ENCODE data around the gene GPR18.
A peak's percentile ranks its signal among the peaks of the same experiment; 100 is the strongest.

Gene GPR18

DNA sequence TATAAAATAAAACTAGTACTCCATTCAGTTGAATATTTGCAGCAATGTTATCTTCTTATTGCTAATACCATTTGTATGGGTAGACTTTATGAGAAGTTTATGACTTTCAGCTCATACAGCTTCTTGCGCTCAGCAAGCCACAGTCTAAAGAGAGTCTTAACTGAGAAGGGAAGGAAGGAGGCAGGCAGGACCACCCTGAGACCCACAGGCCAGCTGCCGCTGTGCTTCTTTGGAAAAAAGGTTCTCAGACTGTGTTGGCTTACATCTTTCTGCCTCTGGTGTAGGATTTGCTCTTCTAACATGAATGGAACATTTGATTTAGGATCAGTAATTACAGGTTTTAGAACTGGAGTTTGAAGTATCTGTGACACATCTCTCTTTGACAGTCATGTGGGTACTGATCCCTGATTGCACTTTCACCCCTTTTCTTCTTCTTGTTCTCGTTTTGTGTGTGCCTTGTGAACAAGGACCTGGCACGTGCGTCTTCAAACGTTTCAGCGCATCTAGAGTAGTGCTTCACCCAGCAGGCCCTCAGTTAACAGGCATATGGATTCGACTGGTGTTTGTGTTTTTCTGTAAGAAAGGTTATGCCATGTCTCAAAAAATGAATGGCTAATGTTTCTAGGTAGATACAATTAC is 7.1 kb upstream of the GPR18 start:
- DNase-seq (ENCODE audit: low read depth) = no peak
- H3K4me3 ChIP-seq (ENCODE audit: low read depth, low read length) = no peak overlapping the region
- TF ChIP-seq, protein P1, sequence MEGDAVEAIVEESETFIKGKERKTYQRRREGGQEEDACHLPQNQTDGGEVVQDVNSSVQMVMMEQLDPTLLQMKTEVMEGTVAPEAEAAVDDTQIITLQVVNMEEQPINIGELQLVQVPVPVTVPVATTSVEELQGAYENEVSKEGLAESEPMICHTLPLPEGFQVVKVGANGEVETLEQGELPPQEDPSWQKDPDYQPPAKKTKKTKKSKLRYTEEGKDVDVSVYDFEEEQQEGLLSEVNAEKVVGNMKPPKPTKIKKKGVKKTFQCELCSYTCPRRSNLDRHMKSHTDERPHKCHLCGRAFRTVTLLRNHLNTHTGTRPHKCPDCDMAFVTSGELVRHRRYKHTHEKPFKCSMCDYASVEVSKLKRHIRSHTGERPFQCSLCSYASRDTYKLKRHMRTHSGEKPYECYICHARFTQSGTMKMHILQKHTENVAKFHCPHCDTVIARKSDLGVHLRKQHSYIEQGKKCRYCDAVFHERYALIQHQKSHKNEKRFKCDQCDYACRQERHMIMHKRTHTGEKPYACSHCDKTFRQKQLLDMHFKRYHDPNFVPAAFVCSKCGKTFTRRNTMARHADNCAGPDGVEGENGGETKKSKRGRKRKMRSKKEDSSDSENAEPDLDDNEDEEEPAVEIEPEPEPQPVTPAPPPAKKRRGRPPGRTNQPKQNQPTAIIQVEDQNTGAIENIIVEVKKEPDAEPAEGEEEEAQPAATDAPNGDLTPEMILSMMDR (IDR thresholded peaks at IDR 0.05; ENCODE audit: insufficient read depth, low read depth, low read length, missing control alignments) = no peak

DNA sequence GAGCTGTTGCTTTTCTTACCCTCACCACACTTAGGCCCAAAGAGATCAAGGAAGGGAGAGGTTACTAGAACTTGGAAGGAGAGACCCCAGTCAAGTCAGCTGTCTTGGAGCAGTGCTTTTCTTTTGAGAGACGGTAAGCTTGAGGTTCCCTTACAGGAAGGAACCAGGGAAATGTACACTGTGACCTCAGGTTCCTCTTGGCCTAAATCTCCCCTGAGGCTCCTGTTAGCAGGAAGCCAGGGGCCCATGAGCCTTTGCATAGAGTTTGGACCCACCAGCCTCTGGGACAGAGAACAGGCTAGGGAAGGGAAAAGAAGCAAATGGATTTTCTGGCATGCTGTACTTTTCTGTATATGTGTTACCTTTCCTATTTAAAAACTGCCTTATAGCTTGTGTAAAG is 5.9 kb upstream of the GPR18 start:
- TF ChIP-seq, protein P1 (IDR thresholded peaks at IDR 0.05; ENCODE audit: insufficient read depth, low read depth, low read length, missing control alignments) = no peak
- no peak overlapping the region for H3K4me3 ChIP-seq (ENCODE audit: low read depth, low read length)
- no peak for DNase-seq (ENCODE audit: low read depth)

DNA sequence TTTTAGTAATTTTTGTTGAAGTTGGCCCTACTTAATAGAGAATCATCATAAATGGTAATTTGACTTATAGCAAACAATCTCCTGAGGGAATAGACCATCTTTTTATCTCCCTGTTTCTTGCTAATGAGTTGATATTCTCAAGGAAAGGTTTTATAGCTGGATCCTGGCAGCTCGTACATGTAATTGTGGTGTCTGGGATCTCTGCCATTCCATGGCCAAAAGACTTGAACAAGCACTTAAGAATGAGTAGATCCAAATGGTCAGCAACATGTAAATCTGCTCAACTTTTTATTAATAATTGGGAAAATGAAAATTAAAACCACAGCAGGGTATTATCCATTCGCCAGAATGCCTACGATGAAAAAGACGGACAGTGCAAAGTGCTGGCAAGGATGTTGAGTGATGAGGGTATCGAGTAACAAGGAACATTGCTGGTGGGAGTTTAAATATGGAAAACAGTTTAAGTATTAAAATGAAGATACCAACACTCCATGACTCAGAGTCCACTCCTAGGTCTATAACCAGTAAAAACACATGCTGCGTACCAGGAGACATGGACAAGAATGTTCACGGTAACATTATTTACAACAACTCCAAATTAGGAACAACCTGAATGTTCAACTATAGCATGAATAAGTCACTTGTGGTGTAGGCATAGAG is 5.1 kb upstream of the GPR18 start:
- DNase-seq (ENCODE audit: low read depth) = no peak
- H3K4me3 ChIP-seq (ENCODE audit: low read depth, low read length) = no peak overlapping the region
- TF ChIP-seq, protein P1 (IDR thresholded peaks at IDR 0.05; ENCODE audit: insufficient read depth, low read depth, low read length, missing control alignments) = no peak

DNA sequence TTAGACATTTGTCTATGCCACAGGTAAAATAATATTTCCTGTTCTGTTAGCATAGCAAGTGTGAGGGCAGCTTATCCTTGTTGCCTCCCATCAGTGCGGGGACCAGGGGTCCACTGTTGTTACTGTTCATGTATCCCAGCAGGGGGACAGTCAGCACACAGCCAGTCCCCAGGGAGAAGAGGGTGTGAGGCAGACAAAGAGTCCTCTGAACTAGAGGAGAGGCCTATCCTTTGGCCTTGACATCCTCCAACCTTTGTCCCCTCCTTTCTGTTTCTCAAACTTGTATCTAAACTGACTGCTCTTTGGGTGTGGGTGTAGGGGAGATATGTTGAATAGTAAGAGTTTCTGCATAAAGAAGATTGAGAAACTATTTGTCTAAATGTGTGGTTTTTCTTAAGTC is 2.9 kb upstream of the GPR18 start:
- H3K4me3 ChIP-seq (ENCODE audit: low read depth, low read length) = no peak overlapping the region
- DNase-seq (ENCODE audit: low read depth) = no peak
- TF ChIP-seq, protein P1 (IDR thresholded peaks at IDR 0.05; ENCODE audit: insufficient read depth, low read depth, low read length, missing control alignments) = no peak

DNA sequence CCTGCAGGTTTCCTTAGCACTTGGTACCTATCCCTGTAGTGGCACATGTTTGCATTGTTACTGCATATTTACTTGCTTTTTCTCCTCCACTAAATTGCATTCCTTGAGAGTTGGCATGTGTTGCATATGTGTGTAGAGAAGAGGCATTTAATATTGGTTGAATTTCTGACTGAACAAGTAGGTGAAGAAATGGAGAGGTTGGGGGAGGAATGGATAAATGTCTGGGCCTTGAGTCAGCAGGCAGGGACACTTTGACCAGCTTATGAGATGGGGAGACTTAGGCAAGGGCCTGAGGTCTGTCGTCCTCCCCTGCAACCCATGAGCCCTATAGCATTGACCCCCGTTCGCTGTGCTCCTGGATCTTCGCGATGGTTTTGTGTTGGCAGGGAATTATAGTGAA is 2.0 kb upstream of the GPR18 start:
- no peak overlapping the region for H3K4me3 ChIP-seq (ENCODE audit: low read depth, low read length)
- TF ChIP-seq, protein P1 (IDR thresholded peaks at IDR 0.05; ENCODE audit: insufficient read depth, low read depth, low read length, missing control alignments) = no peak
- no peak for DNase-seq (ENCODE audit: low read depth)

DNA sequence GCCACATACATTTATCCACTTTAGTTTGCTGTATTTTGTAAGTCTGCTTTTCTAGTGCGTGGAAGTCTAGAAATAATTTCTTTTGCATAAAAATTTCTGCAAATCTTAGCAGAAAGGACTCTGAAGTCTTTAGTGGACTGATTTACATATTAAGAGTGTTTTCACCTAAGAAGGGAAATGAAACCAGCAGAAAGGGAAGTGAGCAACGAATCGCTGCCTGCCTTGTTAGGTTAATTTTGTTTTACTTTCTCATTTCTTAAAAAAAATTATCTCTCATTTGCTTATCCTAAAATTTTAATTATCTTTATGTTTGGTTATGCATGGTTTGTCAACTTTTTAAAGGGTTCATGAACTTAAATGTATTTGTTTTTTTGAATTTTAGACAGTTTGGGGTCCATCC is 767 bp upstream of the GPR18 start:
- H3K4me3 ChIP-seq (ENCODE audit: low read depth, low read length) = no peak overlapping the region
- DNase-seq (ENCODE audit: low read depth) = peak; percentile 70
- TF ChIP-seq, protein P1 (IDR thresholded peaks at IDR 0.05; ENCODE audit: insufficient read depth, low read depth, low read length, missing control alignments) = no peak

DNA sequence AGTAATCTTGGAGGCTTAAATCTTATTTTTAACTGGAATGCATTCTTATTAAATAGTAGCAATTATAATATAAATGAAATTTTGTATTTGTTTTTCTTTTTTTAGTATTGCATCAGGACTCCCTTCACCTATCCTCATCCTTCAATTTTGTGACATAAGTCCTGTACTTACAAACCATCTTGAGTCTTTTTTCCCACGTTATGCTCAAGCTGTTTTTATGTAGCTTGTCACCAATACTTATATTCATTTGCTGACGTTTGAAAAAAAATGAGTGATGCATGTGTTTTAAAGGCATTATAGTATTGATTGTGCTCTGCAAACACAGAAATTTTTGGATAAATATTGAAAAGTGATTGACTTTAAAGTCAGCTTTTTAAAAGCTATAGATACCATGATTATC is 888 bp downstream of the GPR18 start:
- H3K4me3 ChIP-seq (ENCODE audit: low read depth, low read length) = no peak overlapping the region
- no peak for DNase-seq (ENCODE audit: low read depth)
- TF ChIP-seq, protein P1 (IDR thresholded peaks at IDR 0.05; ENCODE audit: insufficient read depth, low read depth, low read length, missing control alignments) = no peak
